Activated CD8-positive, alpha-beta memory T cell treated with anti-CD3 and anti-CD28 coated beads for 1 hour (primary cell): ENCODE measurements around the gene HMCES.

Experiments
- DNase-seq, 2 donors: peaks; one replicate each; pipeline ENCODE4 v3.0.0-alpha.2; 2020; ENCODE audit warnings: low read depth in 1 of 2; ENCODE audit errors: extremely low read depth in 1 of 2

The HMCES gene

DNA sequence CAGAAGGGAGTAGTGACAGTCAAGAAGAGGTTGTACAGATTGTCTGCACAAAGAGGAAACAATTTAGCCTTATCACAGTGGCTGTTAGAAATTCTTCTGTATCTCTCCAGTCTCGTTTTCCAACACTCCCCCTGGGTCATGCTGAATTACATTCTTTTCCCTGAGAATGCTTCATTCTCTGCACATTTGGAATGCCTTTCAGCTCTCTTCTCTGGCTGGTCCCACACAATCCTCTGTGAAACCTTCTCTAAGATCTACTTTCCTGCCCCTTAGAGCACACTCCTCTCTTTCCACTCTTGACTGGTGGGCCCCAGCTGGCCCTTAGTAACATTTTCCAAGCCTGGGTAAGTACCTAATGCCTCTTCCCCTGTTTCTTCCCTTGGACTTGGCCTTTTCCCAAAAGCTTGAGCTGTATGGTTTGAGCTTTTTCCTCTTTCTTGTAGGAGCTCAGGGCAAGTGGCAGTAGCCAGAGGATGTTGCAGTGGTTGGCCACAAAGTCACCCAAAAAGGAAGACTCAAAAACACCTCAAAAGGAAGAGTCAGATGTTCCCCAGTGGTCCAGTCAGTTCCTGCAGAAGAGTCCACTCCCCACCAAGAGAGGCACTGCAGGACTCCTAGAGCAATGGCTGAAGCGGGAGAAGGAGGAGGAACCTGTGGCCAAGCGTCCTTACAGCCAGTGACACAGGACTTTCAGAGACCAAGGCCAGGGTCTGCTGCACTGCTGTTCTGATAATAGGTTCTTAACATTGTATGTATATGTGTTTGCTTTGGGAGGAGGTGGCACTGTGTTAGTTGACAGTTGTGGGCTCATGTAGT is 25.7 kb downstream of the HMCES start:
- no peak for DNase-seq

GRCh38 chr3:129304962-129305222 is 26.2 kb downstream of the HMCES start:
- no peak for DNase-seq

GRCh38 chr3:129305592-129306091 is 27.0 kb downstream of the HMCES start:
- DNase-seq: no peak

- no peak for DNase-seq
Observed at GRCh38 chr3:129308636-129309035, 30.0 kb downstream of the HMCES start.

- no peak for DNase-seq
Observed at GRCh38 chr3:129310111-129311011, 31.7 kb downstream of the HMCES start.

DNA sequence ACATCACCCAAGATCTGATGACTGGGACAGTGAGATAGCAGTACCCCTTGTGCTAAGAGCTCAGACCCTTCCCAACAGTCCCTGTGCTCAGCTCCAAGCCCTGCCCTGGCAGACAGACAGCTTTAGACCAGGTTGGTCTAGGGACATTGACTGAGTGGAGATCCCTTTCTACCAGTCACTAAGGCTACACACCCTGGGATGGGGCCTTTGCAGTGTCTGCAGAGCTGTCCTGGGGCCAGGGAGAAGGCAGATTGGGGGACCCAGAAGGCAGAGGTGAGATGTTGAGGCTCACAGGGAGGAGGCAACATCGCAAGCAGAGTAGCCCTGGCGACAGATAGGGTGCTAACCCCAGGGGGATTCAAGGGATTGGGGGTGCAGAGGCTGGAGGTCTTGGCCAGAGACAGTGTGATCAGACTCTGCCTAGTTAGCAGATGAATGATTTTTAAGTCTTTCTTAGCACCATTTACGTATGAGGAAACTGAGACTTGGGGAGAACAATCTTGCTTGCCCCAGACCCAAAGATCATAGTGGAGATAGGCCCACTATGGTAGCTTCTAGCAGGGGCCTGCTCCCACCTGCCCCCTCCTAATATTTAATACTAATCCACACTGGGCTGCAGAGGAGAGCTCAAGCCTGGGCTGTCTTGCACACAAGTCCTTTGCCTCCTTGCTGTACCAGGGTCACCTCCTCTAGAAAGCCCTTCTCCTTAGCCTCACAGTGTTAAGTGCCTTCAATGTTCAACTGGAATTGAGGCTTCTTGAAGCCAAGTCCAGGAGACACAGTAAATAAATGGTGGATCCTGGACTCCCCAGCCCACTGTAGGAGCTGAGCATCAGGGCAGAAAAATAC is 32.6 kb downstream of the HMCES start:
- no peak for DNase-seq

GRCh38 chr3:129312021-129312639 is 33.5 kb downstream of the HMCES start:
- DNase-seq: no peak

DNA sequence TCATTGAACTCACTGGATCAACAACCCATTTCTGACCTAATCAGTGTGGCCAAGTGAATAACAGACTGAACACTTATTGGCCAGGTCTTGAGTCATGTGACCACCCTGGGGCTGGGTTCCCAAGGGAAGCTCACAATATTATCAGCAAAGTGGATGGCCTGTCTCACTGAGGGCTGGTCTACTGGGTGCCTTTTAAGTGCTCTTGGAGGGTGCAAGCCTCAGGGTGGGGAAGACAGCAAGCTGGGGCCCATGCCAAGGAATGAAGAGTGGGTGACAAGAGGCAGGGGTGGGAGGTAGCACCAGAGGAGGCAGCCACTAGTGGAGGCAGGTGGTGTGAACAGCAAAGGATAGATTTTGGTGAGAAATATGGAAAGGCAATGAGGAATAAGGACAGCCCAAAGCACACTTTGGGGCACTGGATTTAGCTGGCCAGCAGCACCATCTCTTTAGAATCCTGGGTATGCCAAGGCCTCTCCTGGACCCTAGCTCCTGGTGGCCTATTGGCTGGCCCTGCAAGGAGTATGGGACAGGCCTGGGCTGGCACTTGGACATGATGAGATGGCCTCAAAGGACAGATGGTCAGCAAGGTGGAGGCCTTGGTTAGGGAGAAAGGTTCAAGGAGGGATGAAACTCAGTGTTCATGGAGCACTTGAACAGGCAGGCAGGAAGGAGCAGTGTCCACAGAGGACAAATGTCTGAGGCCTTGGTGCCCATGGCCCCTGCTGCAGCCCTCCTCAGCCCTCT is 34.2 kb downstream of the HMCES start:
- no peak for DNase-seq

GRCh38 chr3:129313415-129313664 is 34.7 kb downstream of the HMCES start:
- no peak for DNase-seq

DNA sequence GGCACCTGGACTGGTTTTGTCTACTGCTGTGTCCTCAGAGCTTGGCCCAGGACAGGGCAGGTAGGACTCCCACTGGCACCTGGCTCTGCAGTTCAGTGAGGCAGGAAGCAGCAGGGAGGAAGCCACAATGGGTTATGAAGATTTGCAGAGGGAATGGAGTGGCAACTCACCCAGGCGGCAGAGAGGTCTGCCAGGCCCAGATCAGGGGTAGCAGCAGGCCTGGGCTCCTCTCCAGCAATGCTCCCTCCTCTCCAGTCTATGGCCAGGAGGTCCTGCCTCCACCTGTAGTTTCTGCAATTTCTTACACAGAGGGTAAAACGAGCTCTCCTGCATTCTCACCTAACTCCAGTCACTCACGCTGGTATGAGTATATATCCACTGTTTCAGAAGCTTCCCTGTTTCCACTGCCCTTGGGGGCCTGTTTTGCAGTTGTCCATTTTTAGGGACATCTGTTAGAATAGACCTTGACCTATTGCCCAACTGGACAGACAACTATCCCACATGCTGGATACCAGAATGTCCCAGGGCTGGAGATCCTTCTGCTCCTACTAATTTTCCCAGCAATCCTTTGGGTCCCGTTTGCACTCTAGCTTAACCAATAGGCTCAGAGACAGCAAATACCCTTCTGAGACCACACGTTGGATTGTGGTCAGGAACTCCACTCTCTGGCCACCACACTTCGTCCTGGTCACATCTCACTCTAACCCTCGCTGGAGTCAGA is 35.2 kb downstream of the HMCES start:
- no peak for DNase-seq

- DNase-seq: peak in 1 of 2 donors; percentile 26
Observed at GRCh38 chr3:129314386-129315222, 35.9 kb downstream of the HMCES start.

GRCh38 chr3:129315223-129315997 is 36.7 kb downstream of the HMCES start:
- no peak for DNase-seq

DNA sequence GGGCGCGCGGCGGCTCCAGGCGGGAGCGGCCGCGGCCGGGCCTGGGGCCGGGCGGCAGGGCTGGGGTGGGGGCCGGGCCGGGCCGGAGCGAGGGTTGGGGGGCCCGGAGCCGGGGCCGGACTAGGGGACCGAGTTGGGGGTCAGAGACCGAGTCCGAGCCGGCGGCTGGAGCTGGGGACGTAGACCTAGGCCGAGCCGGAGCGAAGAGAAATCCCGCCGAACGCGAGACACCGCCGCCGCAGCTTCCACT is 37.3 kb downstream of the HMCES start:
- DNase-seq: no peak

- DNase-seq: peak; percentile 86 to 87
Observed at GRCh38 chr3:129316248-129317013, 37.8 kb downstream of the HMCES start.

DNA sequence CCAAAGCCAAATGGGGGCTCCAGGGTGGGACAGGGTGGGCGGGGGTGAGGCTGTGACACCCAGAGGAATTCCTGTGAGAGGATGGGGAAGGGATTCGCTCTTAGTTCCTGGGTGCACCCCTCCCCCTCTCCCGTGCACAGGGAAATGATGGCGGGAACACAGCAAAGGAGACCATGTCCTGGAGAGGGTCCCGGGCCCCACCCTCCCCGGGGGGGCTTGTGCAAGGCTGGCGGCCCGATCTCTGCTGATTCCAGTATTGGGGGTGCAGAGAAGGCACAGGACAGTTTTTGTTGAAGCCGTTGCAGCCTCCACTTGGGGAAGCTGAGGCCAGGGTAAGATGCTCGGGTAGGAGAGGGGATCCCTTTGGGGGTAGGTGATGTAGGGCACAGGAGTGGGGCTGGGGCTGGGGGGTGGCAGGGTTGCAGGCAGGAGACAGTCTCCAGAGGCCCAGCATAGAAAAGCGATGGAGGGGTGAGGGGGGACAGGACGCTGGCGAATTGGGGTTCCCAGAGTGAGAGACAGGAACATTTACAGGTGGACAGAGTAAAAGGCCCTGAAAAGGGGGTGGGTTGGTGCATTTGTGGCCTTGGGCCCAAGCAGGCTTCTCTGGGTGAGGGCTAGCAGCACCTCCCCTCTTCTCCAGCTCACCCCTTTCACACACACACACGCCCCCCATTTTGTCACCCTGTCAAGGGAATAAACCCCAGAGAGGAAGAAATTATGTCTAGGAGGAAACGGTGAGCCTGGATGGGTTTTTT is 38.5 kb downstream of the HMCES start:
- DNase-seq: no peak

GRCh38 chr3:129317848-129318247 is 39.2 kb downstream of the HMCES start:
- no peak for DNase-seq

DNA sequence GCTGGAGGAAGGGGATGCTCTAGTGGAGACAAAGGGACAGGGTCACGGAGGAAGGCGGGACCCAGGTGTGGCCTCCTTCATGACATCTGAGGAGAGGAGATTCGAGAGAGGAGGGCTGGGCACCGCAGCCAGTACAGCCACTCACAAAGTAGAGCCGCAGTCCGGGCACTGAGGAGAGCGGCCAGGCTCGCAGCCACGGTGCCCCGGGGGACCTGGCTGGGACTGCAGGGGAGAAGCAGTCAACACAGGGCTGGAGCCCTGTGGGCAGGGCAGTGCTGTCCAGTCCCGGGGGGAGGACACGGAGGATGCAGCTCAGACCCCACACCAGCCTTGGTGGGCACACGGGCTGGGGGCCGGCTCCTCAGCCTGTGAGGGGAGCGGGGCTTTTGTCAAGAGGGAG is 40.3 kb downstream of the HMCES start:
- no peak for DNase-seq
